IPS-18c (cell line): ENCODE measurements around the gene ZCCHC17.

ENCODE experiments used
- H3K4me3 ChIP-seq: 2 replicates; pipeline ENCODE4 v1.7.0; 2013; ENCODE audit warnings: low read depth, mild to moderate bottlenecking, low read length, moderate library complexity; ENCODE audit not compliant: insufficient read depth
- H3K9me3 ChIP-seq: one replicate; pipeline ENCODE4 v1.6.1; 2013; ENCODE audit warnings: mild to moderate bottlenecking, low read length, moderate library complexity; ENCODE audit not compliant: control insufficient read depth, insufficient read depth

ZCCHC17 gene

GRCh38 chr1:31399976-31400375, 103.1 kb downstream of the ZCCHC17 start:
- H3K9me3 ChIP-seq, result no peaks in the 10 kb centered on the region
- H3K4me3 ChIP-seq, result no peak overlapping the region

- H3K4me3 ChIP-seq, result no peak overlapping the region
Observed at GRCh38 chr1:31400393-31400792, 103.6 kb downstream of the ZCCHC17 start.

GRCh38 chr1:31401241-31401640, 104.4 kb downstream of the ZCCHC17 start:
- Histone ChIP-seq H3K4me3 (no peak overlapping the region), H3K9me3 (no peaks in the 10 kb centered on the region)

More at GRCh38 chr1:31400393-31400792, 103.6 kb downstream of the ZCCHC17 start:
- no peaks in the 10 kb centered on the region for H3K9me3 ChIP-seq

DNA sequence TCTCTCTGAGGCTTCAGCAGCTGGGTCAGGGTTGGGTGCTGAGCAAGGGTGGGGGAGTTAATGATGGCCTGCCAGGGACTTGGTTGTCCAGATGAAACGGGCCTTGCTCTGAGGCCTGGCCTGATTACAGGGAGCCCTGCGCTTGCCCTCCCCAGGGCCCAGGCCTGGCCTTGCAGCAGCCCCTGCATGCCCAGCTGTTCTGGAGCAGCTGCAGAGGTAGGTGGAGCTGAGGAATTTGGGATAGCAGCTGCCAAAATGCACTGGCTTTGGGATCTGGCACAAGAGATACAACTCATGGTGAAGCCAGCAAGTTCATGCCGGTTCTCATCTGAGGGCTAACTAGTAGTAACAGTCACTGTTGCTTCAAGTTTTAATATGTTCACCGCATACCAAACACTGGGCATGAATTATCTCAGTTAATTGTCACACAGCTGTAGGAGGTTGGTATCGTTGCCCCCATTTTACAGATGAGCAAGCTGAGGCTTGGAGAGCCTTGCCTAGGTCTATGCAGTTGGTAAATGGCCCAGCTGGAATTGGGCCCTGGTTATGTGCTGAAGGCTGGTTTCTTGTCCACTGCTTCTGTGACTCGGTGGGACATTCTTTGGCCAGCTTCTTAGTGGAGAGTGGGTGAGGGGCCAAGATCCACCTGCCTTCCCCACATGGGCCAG, 108.9 kb downstream of the ZCCHC17 start:
- Histone ChIP-seq H3K4me3 (no peak overlapping the region), H3K9me3 (no peaks in the 10 kb centered on the region)

DNA sequence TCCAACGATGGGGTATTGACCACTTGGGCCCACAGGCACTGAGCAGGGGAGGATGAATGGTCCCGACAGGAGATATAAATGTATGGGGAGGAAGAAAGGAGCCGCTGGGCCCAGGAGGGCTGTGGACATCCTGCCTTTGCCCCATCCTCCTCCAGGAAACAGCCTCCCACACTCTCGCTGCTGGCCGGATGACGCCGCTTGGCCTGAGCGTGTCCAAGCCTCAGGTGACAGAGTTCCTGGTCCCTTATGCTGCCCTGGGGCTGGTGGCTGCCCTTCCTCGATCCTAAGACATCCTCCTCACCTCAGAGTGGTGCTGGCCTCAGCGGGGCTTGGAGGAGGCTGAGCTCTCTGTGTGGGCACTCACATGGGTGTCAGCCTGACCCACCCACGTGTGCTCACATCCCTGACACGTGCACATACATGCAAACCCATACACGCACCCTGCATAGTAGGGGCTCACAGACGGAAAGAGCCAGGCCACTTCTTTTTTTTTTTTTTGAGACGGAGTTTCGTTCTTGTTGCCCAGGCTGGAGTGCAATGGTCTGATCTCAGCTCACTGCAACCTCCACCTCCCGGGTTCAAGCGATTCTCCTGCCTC, 110.3 kb downstream of the ZCCHC17 start:
- H3K4me3 ChIP-seq, result no peak overlapping the region
- no peaks in the 10 kb centered on the region for H3K9me3 ChIP-seq

DNA sequence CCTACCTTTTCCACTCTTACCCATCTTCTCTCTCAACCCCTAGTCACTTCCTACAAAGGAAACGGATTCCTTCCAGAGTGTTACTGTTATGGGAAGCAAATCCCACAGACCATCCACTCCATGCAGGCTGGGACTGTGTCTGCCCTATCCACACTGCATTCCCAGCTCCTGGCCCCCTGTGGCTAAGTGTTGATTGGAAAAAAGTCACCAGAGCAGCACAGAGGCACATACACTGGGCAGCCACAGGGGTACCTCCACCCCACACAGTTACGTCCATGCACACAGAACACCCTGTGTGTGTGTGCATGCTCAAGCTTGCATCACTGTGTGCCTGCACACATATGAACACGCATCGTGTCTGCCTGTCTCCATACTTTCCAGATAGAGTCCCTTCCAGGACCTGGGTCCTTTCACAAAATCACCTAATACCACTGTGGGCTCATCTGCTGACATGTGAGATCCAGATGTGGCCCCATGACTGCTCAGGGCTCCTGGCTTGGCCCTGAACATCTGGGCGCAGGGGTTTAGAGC, 112.0 kb downstream of the ZCCHC17 start:
- H3K9me3 ChIP-seq, result no peaks in the 10 kb centered on the region
- no peak overlapping the region for H3K4me3 ChIP-seq

DNA sequence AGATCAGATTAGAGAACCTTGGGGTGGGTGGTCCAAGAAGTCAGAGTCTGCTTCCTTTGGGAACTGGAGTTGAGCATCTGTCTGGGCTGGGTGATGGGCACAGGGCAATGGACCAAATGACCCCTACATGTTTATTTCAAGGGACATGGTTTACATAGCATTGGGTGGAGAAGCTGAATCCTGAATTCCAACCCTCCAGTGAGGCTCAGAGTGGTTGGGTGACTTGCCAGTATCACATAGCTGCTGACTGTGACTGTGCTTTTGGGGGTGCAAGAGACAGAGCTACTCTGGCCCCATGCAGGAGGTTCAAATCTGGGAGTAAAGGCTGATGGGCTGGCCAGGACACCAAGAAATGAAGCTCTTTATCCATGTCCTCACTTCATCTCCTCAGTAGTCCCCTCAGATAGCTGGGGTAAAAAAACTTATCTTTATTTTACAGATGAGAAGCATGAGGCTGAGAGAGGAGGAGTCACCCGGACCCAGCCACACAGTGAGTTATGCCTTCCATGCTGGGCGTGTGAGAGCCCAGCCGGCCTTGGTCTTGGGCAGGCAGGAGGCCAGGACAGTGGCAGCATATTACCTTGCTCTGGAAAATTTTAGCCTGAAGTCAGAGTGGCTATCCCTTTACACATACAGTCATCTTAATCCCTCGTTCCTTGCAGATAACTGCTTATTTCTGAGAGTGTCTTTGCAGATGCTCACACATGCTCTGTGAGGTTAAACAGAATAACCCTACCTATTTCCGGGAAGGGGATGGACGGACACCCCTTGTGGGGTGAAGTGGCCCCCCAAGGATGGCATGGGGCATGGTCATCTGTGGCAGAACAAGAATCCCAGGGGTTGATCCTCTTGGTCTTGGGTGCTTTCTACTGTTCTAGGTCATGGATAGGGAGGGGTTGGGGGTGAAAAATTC, 113.4 kb downstream of the ZCCHC17 start:
- Histone ChIP-seq H3K4me3 (no peak overlapping the region), H3K9me3 (no peaks in the 10 kb centered on the region)

DNA sequence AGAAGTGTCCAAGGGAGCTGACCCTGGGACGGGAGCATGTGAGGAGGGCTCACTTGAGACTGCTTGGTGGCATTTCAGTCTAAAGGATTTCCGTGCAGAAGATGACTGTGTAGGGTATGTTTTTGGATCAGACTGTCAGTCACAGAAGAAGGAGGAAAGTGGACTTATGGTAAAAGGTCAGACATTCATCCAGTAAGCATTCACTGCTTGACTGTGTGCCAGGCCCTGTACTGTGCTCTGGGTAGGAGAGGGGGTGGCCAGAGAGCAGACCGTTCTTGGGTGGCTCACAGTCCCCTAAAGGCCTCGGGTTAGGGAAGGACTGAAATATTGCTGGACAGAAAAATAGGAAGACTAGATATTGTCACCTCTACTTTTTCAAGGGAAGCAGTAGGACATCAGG, 114.0 kb downstream of the ZCCHC17 start:
- Histone ChIP-seq H3K9me3 (no peaks in the 10 kb centered on the region), H3K4me3 (no peak overlapping the region)

GRCh38 chr1:31412205-31412604, 115.4 kb downstream of the ZCCHC17 start:
- H3K4me3 ChIP-seq, result 0 out of 2 replicates have a peak overlapping the region, but pooled peaks have one; percentile 51
- no peaks in the 10 kb centered on the region for H3K9me3 ChIP-seq

DNA sequence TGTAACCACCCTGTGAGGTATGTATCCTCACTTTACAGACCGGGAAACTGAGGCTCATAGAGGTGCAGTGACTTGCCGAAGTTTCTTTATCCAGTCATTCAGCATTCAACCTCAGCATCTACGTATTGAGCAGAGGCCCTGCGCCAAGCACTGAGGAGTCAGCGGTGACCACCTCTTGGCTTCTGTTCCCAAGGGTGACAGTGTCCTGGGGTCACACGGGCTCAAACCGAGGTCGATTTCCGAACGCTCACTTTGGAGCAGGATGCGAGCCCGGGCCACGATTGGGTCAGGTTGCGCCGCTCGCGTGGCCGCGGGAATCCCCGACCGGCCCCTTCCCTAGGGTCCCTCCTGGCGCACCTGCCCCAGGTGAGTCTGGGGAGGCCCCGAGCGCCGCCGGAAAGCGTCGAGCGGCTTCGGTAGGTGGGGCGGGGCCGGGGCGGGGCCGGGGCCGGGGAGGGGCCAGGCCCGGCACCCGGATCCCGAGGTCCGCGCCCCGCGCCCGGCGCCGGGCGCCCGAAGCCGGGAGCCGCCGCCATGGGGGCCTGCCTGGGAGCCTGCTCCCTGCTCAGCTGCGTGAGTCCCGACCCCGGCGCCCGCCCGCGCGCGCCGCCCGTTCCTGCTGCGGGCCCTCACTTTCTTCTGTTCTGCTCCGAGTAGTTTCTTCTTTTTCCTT, 116.0 kb downstream of the ZCCHC17 start, which contains the start of gene SERINC2:
TSS of gene SERINC2 (plus strand) at position 482 of the 673 bp plus-strand sequence. CDS start at position 535, 53 bp downstream.
- Histone ChIP-seq H3K9me3 (no peaks in the 10 kb centered on the region), H3K4me3 (peak within 1 kb of the TSS; percentile 91)

DNA sequence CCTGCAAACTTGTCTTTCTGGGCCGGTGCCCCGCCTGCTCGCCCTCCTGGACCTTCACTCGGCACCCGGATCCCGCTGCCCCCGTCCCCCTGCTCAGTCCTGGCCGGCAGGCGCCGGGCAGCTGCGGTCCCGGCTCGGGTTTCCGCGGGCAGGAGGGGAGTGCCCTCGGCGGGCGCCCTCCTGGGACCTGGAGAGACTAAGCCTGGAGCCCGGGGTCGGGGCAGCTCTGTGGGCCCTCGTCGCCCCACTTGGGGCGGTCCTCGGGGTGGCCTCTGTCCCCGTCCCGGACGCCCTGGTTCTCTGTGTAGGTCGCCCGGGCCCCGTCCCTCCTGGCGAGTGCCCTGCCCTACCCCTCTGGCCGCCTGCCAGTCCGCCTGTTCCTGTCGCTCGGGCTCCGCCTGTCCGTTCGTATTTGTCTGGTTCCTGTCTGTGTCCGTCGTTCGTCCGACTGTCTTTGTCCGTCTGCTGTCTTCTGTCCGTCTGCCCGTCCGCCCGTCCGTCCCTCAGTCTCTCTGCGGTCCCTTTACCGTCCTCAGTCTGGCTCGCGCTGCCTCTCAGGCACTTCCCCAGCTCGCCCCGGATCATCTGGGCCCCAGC, 116.7 kb downstream of the ZCCHC17 start:
- no peaks in the 10 kb centered on the region for H3K9me3 ChIP-seq
- H3K4me3 ChIP-seq, result peak overlapping the region; percentile 91
